Neural progenitor cell (in vitro differentiated cells): Measurements from ENCODE around the gene ARID5B. TPM values are rescaled to one million over a fixed set of nuclear protein-coding genes. Genes with fewer than 3 reads are reported as not detected.

Experiments
- DNase-seq: peaks from one replicate; pipeline ENCODE4 v3.0.0-alpha.2; 2016; ENCODE audit warnings: low spot score
- H2AFZ ChIP-seq: fragments of 200-600 bp; sonication (generic); replicated peaks from 2 replicates; pipeline ENCODE4 v1.6.1; 2016; ENCODE audit warnings: antibody characterized with exemption
- H3F3A ChIP-seq: fragments of 200-600 bp; sonication (generic); 2 replicates; pipeline ENCODE4 v1.6.1; 2016; ENCODE audit warnings: antibody characterized with exemption, low read depth
- H3K27ac ChIP-seq: fragments of 200-600 bp; sonication (generic); 2 replicates; pipeline ENCODE4 v1.5.1; 2016; ENCODE audit warnings: mild to moderate bottlenecking
- H3K27me3 ChIP-seq: fragments of 200-600 bp; sonication (generic); 2 replicates; pipeline ENCODE4 v1.6.1; 2016; ENCODE audit warnings: mild to moderate bottlenecking, moderate library complexity
- H3K36me3 ChIP-seq: fragments of 200-600 bp; sonication (generic); 2 replicates; pipeline ENCODE4 v1.5.1; 2016
- H3K4me1 ChIP-seq: fragments of 200-600 bp; sonication (generic); 2 replicates; pipeline ENCODE4 v1.6.1; 2016; ENCODE audit warnings: mixed run types
- H3K4me2 ChIP-seq: fragments of 200-600 bp; sonication (generic); 2 replicates; pipeline ENCODE4 v1.6.1; 2016
- H3K4me3 ChIP-seq: fragments of 200-600 bp; sonication (generic); 2 replicates; pipeline ENCODE4 v1.5.1; 2016
- H3K79me2 ChIP-seq: fragments of 200-600 bp; sonication (generic); 2 replicates; pipeline ENCODE4 v1.6.1; 2016; ENCODE audit warnings: low read depth
- H3K9ac ChIP-seq: fragments of 200-600 bp; sonication (generic); 2 replicates; pipeline ENCODE4 v1.6.1; 2016
- H3K9me3 ChIP-seq: fragments of 200-600 bp; sonication (generic); 2 replicates; pipeline ENCODE4 v1.5.1; 2016; ENCODE audit warnings: low read depth
- H4K20me1 ChIP-seq: fragments of 200-600 bp; sonication (generic); 2 replicates; pipeline ENCODE4 v1.6.1; 2016; ENCODE audit warnings: low read depth
- H3K27ac Mint-ChIP-seq: 3 replicates; pipeline ENCODE4 v1.8.0; 2021; ENCODE audit warnings: mixed read lengths
- H3K27me3 Mint-ChIP-seq: 2 replicates; pipeline ENCODE4 v1.8.0; 2022; ENCODE audit warnings: low read depth, mild to moderate bottlenecking, inconsistent platforms, moderate library complexity, mixed read lengths; ENCODE audit not compliant: insufficient read depth
- H3K36me3 Mint-ChIP-seq: 3 replicates; pipeline ENCODE4 v1.8.0; 2021; ENCODE audit warnings: mixed read lengths
- H3K4me1 Mint-ChIP-seq: 3 replicates; pipeline ENCODE4 v1.8.0; 2021; ENCODE audit warnings: mixed read lengths
- H3K4me3 Mint-ChIP-seq: 3 replicates; pipeline ENCODE4 v1.8.0; 2021; ENCODE audit warnings: mild to moderate bottlenecking, moderate library complexity, mixed read lengths
- H3K9me3 Mint-ChIP-seq: 3 replicates; pipeline ENCODE4 v1.8.0; 2020; ENCODE audit warnings: mixed read lengths
- CTCF ChIP-seq: fragments of 200-600 bp; sonication (generic); IDR thresholded peaks from 2 replicates; pipeline ENCODE4 v1.5.1; 2017; ENCODE audit warnings: antibody characterized with exemption, mild to moderate bottlenecking
- EZH2 ChIP-seq: fragments of 200-600 bp; sonication (generic); IDR thresholded peaks from 2 replicates; pipeline ENCODE4 v1.6.1; 2017; ENCODE audit warnings: antibody characterized with exemption, mild to moderate bottlenecking, moderate library complexity
- EZH2phosphoT487 ChIP-seq: fragments of 200-600 bp; sonication (generic); IDR thresholded peaks from 2 replicates; pipeline ENCODE4 v1.6.1; 2017; ENCODE audit warnings: antibody characterized with exemption
- total RNA-seq: library from RNA; depleted of rRNA; stranded (reverse); fragments of >200 nt; gene quantifications from 2 replicates; pipeline ENCODE4 v1.2.3, GENCODE V29; 2015; ENCODE audit warnings: low replicate concordance

ARID5B gene
- total RNA-seq, 1 donor from 2014 or later, result 1.5 TPM

- Histone ChIP-seq H2AFZ (no peak overlapping the region), H3K79me2 (no peaks in the 10 kb centered on the region), H3K27me3 (no peaks in the 10 kb centered on the region), H3K27ac (no peak overlapping the region), H3K4me1 (peaks cover 17% of the 10 kb centered on the region), H3F3A (no peaks in the 10 kb centered on the region), H4K20me1 (no peaks in the 10 kb centered on the region), H3K9me3 (no peaks in the 10 kb centered on the region), H3K4me2 (no peak overlapping the region), H3K9ac (no peak overlapping the region), H3K4me3 (no peak overlapping the region), H3K36me3 (no peaks in the 10 kb centered on the region)
- DNase-seq, result peak; percentile 12
- Mint-ChIP-seq H3K9me3 (no peaks in the 10 kb centered on the region), H3K4me3 (no peak overlapping the region), H3K4me1 (peaks cover 25% of the 10 kb centered on the region), H3K27ac (peak overlapping the region; percentile 17), H3K27me3 (no peaks in the 10 kb centered on the region), H3K36me3 (no peaks in the 10 kb centered on the region)
- TF ChIP-seq EZH2, result no peak
- no peak for TF ChIP-seq EZH2phosphoT487
- TF ChIP-seq CTCF, result no peak
These were observed 134.9 kb downstream of the ARID5B start for GRCh38 chr10:62036186-62037081.

DNA sequence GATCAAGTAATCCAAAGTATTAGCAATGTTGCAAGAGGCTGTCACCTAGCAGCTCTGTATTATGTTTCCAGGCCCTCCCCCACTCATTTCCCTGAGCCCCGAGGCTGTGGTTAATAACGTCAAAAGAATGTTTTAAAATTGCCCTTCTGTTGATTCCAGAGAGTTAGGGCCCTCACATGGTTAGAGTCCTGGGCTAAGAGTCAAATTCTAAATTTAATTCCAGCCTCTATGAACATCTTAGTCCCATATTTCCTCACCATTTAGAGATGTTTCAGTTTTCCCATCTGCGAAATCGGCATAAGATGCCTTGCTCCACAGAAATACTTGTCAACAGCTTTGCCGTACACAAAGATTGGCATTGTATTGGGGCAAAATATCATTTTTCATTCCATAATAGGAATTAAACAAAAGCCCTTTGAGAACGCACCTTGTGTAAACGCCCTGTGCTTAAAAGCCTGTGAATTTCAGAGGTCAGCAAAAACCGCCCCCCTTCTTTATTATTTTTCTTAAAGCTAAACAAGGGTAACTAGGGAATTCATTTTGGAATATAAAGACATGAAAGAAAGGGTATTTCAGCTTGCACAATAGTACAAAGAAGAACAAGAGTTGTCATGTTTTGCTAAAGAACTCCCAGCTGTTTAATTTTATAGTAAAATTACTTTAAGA, 135.8 kb downstream of the ARID5B start:
- H3K4me2 ChIP-seq, result no peak overlapping the region
- no peak overlapping the region for H3K9ac ChIP-seq
- no peak overlapping the region for H3K4me3 ChIP-seq
- peaks cover 17% of the 10 kb centered on the region for H3K4me1 ChIP-seq
- TF ChIP-seq EZH2phosphoT487, result no peak
- Mint-ChIP-seq H3K36me3 (no peaks in the 10 kb centered on the region), H3K9me3 (no peaks in the 10 kb centered on the region), H3K27ac (no peak overlapping the region), H3K4me3 (no peak overlapping the region), H3K4me1 (peaks cover 28% of the 10 kb centered on the region), H3K27me3 (no peaks in the 10 kb centered on the region)
- no peak overlapping the region for H2AFZ ChIP-seq
- H3K36me3 ChIP-seq, result no peaks in the 10 kb centered on the region
- H3K79me2 ChIP-seq, result no peaks in the 10 kb centered on the region
- H3K27me3 ChIP-seq, result no peaks in the 10 kb centered on the region
- no peaks in the 10 kb centered on the region for H3F3A ChIP-seq
- H3K9me3 ChIP-seq, result no peaks in the 10 kb centered on the region
- no peaks in the 10 kb centered on the region for H4K20me1 ChIP-seq
- no peak for DNase-seq
- H3K27ac ChIP-seq, result no peak overlapping the region

DNA sequence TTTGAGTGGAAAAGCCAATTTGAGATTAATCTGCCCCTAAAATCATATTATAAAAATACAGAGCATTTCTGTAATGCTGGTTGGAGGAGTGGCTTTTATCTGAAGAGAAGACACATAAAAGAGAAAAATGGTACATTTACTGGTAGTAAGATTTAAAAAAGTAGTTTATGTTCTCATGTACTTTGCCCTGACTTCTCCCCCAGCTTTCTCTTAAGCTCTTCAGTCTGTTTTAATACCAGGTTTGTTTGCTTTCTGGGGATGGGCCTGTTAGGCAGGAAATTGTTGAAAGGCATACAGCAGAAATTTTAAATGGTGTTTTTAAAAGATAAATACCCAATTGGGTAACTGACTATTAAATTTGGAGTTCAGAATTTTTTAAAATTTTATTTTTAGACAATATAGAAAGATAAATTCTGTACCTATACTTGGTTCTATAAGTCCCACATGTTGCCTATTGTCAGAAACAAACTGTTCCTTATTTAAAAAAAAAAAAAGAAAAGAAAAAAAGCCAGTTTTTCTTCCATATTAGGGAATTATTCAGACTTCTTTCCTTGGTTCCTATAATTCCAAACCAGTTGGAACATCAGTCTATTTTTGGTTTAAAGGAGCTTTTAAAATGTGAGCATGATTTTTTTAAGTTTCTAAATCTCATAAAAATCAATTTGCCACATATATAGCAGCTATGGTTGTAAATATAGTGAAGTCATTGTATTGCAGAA, 136.6 kb downstream of the ARID5B start:
- H3K36me3 ChIP-seq, result no peaks in the 10 kb centered on the region
- no peak for TF ChIP-seq EZH2phosphoT487
- H3K4me1 Mint-ChIP-seq, result peaks cover 31% of the 10 kb centered on the region
- no peaks in the 10 kb centered on the region for H3K36me3 Mint-ChIP-seq
- no peaks in the 10 kb centered on the region for H3K9me3 Mint-ChIP-seq
- H3K9me3 ChIP-seq, result no peaks in the 10 kb centered on the region
- H4K20me1 ChIP-seq, result no peaks in the 10 kb centered on the region
- no peak overlapping the region for H3K9ac ChIP-seq
- H3K27ac Mint-ChIP-seq, result peak overlapping the region; percentile 50
- no peak overlapping the region for H3K4me2 ChIP-seq
- H3K4me3 Mint-ChIP-seq, result no peak overlapping the region
- H3K4me3 ChIP-seq, result no peak overlapping the region
- H2AFZ ChIP-seq, result no peak overlapping the region
- peaks cover 2% of the 10 kb centered on the region for H3K27me3 Mint-ChIP-seq
- H3K79me2 ChIP-seq, result no peaks in the 10 kb centered on the region
- no peak for DNase-seq
- H3K27ac ChIP-seq, result no peak overlapping the region
- H3F3A ChIP-seq, result no peaks in the 10 kb centered on the region
- H3K27me3 ChIP-seq, result no peaks in the 10 kb centered on the region
- H3K4me1 ChIP-seq, result peaks cover 17% of the 10 kb centered on the region

DNA sequence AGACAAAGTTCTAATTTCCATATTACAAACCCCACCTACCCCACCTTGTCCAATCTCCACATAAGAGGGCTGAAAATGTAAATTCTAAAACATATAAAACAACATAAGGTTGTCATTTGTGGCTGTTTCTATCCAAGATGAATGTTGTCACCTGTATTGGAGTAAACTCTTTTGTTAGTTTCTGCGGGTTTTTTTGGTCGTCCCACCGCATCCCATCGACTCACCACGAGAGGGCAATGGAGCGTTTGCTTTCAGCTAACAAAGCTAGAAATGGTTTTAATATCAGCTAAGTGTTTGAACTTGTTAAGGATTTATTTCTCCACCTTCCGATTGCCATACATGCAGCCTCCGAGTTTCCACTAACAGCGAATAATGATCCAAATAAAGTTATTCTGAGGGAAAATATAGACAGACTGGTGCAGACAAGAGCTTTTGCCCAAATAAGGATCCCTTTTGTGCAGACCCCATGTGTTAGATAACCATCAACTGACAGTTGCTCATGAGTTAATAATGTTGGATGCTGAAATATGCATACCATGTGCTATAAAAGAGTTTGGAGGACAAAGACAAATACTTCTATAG, 137.2 kb downstream of the ARID5B start:
- Mint-ChIP-seq H3K36me3 (no peaks in the 10 kb centered on the region), H3K4me3 (no peak overlapping the region), H3K27ac (peak overlapping the region; percentile 35), H3K27me3 (peaks cover 2% of the 10 kb centered on the region), H3K4me1 (peaks cover 37% of the 10 kb centered on the region), H3K9me3 (no peaks in the 10 kb centered on the region)
- no peaks in the 10 kb centered on the region for H3K79me2 ChIP-seq
- no peaks in the 10 kb centered on the region for H3K9me3 ChIP-seq
- no peaks in the 10 kb centered on the region for H3K27me3 ChIP-seq
- H3F3A ChIP-seq, result no peaks in the 10 kb centered on the region
- no peak overlapping the region for H3K27ac ChIP-seq
- no peak overlapping the region for H3K4me2 ChIP-seq
- H3K9ac ChIP-seq, result no peak overlapping the region
- peaks cover 17% of the 10 kb centered on the region for H3K4me1 ChIP-seq
- H3K36me3 ChIP-seq, result no peaks in the 10 kb centered on the region
- DNase-seq, result peak; percentile 67
- TF ChIP-seq EZH2, result no peak
- peak; percentile 83 for TF ChIP-seq CTCF
- H3K4me3 ChIP-seq, result no peak overlapping the region
- H2AFZ ChIP-seq, result no peak overlapping the region
- no peaks in the 10 kb centered on the region for H4K20me1 ChIP-seq
